Esophagus muscularis mucosa (tissue), 3 donors: ENCODE results near the gene GRIK1.

Source experiments
- CTCF ChIP-seq, 3 experiments: fragments of 200-600 bp in 2 of 3; fragments of 450-650 bp in 1 of 3; sonication (generic) in 2 of 3; IDR thresholded peaks; one replicate each; pipeline ENCODE4 v1.5.1; 2017 to 2019; ENCODE audit warnings: antibody characterized with exemption in 3 of 3, mild to moderate bottlenecking in 2 of 3, moderate library complexity in 1 of 3
- POLR2A ChIP-seq: fragments of 450-650 bp; IDR thresholded peaks from one replicate; pipeline ENCODE4 v1.6.1; 2017; ENCODE audit warnings: antibody characterized with exemption, moderate library complexity, mild to moderate bottlenecking, low read depth
- POLR2AphosphoS5 ChIP-seq, 2 donors: sonication (generic); formaldehyde crosslinking; IDR thresholded peaks; one replicate each; pipeline ENCODE4 v1.6.1; 2017; ENCODE audit warnings: antibody characterized with exemption in 2 of 2

DNA sequence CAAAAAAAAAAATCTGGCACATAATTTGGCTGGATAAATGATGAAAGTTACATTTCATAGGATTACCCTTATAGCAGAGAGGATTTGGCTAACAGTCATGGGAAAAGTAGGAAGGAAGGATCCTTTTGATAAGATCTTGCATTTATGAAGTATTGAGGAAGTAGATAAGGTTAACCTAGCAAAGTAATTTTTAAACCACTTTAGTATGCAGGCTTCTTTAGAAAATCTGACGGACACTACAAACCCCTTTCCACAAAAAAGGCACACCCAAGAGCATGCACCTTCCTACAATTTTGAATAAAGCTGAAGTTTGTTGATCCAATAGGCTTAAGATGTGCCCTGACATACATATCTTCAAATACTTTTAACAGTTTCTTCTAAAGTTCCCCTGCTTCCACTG, 275.2 kb downstream of the GRIK1 start:
- no peak for TF ChIP-seq POLR2AphosphoS5 (IDR thresholded peaks at IDR 0.05)
- no peak for TF ChIP-seq POLR2A
- TF ChIP-seq CTCF (IDR thresholded peaks at IDR 0.05), result no peak
